AG09319 (cell line): ENCODE data around the gene DOCK3.

Experiments
- DNase-seq: peaks from one replicate; pipeline ENCODE4 v3.0.0-alpha.2; 2010; ENCODE audit warnings: low read depth; ENCODE audit errors: extremely low read depth
- TF ChIP-seq, protein P1 (sequence below): IDR thresholded peaks from 2 replicates; pipeline ENCODE4 v1.5.1; 2011; ENCODE audit warnings: low read depth, mild to moderate bottlenecking, inconsistent platforms, low read length, moderate library complexity

DOCK3 gene

DNA sequence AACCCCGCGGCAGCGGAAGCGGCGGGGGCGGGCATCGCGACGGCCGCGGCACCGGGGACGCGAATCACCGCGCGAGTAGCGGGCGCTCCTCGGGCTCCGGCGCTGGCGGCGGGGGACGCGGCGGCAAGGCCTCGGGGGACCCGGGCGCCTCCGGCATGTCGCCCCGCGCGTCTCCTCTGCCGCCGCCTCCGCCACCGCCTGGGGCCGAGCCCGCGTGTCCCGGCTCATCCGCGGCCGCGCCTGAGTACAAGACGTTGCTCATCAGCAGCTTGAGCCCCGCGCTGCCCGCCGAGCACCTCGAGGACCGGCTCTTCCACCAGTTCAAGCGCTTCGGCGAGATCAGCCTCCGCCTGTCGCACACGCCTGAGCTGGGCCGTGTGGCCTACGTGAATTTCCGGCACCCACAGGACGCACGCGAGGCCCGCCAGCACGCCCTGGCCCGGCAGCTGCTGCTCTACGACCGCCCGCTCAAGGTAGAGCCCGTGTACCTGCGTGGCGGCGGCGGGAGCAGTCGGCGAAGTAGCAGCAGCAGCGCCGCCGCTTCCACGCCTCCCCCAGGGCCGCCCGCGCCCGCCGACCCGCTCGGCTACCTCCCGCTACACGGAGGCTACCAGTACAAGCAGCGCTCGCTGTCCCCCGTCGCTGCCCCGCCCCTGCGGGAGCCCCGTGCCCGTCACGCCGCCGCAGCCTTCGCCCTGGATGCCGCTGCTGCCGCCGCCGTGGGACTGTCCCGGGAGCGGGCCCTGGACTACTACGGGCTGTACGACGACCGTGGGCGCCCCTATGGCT, 717.0 kb downstream of the DOCK3 start:
- no peak for DNase-seq
- TF ChIP-seq, protein P1, sequence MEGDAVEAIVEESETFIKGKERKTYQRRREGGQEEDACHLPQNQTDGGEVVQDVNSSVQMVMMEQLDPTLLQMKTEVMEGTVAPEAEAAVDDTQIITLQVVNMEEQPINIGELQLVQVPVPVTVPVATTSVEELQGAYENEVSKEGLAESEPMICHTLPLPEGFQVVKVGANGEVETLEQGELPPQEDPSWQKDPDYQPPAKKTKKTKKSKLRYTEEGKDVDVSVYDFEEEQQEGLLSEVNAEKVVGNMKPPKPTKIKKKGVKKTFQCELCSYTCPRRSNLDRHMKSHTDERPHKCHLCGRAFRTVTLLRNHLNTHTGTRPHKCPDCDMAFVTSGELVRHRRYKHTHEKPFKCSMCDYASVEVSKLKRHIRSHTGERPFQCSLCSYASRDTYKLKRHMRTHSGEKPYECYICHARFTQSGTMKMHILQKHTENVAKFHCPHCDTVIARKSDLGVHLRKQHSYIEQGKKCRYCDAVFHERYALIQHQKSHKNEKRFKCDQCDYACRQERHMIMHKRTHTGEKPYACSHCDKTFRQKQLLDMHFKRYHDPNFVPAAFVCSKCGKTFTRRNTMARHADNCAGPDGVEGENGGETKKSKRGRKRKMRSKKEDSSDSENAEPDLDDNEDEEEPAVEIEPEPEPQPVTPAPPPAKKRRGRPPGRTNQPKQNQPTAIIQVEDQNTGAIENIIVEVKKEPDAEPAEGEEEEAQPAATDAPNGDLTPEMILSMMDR = no peak

DNA sequence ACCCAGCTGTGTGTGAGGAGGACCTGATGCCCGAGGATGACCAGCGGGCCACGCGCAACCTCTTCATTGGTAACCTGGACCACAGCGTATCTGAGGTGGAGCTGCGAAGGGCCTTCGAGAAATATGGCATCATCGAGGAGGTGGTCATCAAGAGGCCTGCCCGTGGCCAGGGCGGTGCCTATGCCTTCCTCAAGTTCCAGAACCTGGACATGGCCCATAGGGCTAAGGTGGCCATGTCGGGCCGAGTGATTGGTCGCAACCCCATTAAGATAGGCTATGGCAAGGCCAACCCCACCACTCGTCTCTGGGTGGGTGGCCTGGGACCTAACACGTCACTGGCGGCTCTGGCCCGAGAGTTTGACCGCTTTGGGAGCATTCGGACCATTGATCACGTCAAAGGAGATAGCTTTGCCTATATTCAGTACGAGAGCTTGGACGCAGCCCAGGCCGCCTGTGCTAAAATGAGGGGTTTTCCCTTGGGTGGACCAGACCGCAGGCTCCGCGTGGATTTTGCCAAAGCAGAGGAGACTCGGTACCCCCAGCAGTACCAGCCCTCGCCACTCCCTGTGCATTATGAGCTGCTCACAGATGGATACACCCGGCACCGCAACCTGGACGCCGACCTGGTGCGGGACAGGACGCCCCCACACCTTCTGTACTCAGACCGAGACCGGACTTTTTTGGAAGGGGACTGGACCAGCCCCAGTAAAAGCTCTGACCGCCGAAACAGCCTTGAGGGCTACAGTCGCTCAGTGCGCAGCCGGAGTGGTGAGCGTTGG, 717.8 kb downstream of the DOCK3 start:
- no peak for DNase-seq
- TF ChIP-seq, protein P1 = no peak

DNA sequence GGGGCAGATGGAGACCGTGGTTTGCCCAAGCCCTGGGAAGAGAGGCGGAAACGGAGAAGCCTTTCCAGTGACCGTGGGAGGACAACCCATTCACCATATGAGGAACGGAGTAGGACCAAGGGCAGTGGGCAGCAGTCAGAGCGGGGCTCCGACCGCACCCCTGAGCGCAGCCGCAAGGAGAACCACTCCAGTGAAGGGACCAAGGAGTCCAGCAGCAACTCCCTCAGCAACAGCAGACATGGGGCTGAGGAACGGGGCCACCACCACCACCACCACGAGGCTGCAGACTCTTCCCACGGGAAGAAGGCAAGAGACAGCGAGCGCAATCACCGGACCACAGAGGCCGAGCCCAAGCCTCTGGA, 718.4 kb downstream of the DOCK3 start:
- no peak for DNase-seq

DNA sequence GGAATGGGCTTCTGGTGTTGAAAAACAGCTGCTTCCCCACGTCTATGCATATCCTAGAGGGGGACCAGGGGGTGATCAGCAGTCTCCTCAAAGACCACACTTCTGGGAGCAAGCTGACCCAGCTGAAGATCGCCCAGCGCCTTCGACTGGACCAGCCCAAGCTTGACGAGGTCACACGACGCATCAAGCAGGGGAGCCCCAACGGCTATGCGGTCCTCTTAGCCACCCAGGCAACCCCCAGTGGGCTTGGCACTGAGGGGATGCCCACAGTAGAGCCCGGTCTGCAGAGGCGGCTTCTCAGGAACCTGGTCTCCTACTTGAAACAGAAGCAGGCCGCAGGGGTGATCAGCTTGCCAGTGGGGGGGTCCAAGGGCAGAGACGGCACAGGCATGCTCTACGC, 718.8 kb downstream of the DOCK3 start:
- no peak for DNase-seq
- TF ChIP-seq, protein P1 = no peak

More for the DNA sequence above, 718.4 kb downstream of the DOCK3 start:
- TF ChIP-seq, protein P1 = no peak

DNA sequence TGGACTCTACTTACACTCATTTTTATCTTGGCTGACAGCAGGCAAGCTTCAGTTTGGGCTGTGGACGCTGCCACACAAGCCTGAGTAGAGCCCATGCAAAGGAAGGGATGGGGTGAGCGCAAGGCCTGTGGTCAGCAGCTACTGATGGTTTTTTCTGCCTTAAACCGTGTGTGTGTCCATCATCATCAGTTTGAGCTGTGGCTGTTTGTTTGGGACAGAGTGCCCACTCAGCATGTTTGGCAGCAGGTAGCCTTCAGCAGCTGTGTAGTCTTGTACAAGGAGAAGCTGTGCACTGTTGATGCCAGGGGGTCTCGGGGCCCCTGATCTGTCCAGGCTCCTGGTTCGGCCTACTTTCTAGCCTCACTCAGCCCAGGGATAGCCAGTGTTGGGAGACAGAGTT, 719.8 kb downstream of the DOCK3 start:
- no peak for DNase-seq
- TF ChIP-seq, protein P1 = no peak

DNA sequence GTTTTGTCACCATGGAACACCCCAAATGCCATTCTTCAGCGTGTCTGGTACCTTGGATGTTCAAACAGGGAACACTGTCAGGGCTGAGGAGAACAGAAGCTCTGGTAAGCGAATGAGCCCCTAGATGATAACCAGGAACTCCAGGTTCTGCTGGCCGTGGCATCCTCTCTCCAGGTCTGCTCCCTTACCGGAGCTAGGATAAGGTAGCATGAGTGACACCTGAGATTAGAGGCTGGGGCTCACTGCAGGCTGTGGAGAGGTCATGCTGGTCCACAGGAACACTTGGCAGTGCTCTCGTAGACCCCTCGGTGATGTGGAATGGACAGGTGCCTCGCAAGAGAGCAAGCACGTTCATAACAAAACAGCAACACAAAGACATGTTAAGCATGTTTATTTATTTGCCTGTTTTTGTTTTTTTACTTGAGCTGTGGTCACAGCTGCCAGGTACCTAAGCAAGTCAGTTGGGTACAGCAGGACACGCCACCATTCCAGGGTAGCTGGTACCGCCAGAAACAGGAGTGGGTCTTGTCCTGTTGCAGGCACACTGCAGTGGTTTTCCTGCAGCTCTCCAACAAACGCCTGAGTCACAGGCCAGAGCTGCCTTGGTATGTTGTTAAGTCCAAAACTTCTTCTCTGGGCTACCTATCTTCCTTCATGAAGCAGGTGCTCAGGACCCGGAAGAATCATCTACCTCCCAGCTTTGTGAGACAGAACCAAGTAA, 720.9 kb downstream of the DOCK3 start:
- DNase-seq = no peak

More for the DNA sequence above, 720.9 kb downstream of the DOCK3 start:
- TF ChIP-seq, protein P1 = no peak
